ENCODE measurements around the gene KNDC1.

KNDC1 gene

GRCh38 chr10:133241501-133242205 lies 81.6 kb downstream of the KNDC1 start:
- no peak for DNase-seq (ENCODE audit: low read depth, low spot score)

DNA sequence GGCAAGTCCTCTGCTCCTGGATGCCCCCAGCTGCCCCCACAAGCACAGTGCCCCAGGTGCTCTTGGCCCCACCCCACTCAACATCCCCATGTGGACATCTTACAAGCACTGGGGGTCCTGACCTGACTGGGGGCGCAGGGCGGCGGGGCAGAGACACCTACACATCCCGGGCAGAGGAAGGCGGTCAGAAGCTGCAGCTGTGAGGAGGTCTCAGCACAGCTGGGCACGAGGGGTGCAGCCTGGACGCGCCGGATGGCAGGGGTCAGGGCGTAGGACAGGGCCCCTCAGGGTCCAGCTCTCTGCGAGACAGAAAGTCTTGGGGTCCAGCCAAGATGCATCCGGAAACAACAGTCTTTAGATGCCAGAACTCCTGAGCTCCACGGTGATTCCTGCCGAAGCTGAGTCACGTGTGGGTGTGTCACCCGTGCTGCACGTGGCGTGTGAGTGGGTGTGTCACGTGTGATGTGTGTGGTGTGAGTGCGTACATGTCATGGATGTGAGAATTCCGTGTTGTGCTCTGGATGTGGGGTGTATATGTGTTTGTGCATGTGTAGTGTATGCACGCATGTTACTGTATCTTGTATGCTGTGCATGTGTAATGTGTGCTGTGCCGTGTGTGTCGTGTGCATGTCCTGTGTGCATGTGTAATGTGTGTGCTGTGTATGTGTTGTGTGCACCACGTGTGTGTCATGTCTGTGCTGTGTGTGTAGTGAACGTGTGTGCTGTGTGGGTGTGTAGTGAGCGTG lies 82.8 kb downstream of the KNDC1 start:
- no peak for DNase-seq (ENCODE audit: low read depth, low spot score)

- no peak for DNase-seq (ENCODE audit: low read depth, low spot score)
Measured at GRCh38 chr10:133243593-133243992, 83.6 kb downstream of the KNDC1 start.

- DNase-seq (ENCODE audit: low read depth, low spot score), result no peak
Measured at GRCh38 chr10:133245439-133246235, 85.6 kb downstream of the KNDC1 start.

GRCh38 chr10:133246236-133246626 lies 86.2 kb downstream of the KNDC1 start:
- no peak for DNase-seq (ENCODE audit: low read depth, low spot score)

- DNase-seq (ENCODE audit: low read depth, low spot score), result no peak
Measured at GRCh38 chr10:133247681-133248333, 87.8 kb downstream of the KNDC1 start.

DNA sequence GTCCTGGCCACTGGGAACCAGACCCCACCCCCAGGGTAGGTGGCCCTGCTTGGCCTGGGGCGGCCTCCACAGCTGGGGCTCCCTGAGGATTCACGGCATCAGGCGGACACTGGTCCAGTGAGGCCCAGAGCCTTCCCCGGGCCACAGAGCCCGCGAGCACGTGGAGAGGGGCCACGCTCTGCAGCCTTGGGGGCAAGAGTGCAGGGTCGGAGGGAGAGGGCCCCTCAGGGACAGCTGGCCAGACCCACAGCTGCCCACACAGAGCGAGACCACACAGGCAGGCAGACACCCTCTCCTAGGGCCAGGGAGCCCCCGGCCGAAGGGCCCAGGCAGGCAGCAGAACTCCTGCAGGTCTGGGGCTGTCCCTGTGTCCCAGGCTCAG lies 88.3 kb downstream of the KNDC1 start:
- DNase-seq (ENCODE audit: low read depth, low spot score), result no peak

GRCh38 chr10:133249094-133249780 lies 89.2 kb downstream of the KNDC1 start:
- no peak for DNase-seq (ENCODE audit: low read depth, low spot score)

DNA sequence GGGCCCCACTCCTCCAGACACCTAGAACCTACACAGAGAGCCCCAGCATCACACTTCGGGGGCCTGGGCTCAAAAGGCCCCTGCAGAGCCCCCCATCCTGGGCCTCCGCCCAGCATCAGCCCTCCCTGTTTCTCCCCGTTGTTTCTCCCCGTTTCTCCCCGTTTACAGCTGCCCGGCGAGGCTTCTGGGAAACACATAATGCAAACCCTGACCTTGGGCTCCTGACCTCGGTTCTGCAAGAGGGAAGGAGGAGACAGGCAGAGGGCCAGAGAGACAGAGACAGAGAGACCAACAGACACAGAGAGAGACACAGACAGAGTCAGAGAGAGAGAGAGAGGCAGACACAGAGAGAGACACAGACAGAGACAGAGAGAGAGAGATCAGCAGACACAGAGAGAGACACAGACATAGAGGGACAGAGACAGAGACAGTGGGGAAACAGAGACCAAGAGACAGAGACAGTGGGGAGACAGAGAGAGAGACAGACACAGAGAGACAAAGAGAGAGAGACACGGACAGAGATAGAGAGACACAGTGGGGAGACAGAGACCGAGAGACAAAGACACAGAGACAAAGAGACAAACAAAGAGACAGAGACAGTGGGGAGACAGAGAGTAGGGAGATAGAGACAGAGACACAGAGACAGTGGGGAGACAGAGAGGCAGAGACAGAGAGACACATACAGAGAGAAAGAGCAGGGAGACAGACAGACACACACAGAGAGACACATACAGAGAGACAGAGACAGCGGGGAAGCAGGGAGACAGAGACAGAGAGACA lies 90.1 kb downstream of the KNDC1 start:
- no peak for DNase-seq (ENCODE audit: low read depth, low spot score)

DNA sequence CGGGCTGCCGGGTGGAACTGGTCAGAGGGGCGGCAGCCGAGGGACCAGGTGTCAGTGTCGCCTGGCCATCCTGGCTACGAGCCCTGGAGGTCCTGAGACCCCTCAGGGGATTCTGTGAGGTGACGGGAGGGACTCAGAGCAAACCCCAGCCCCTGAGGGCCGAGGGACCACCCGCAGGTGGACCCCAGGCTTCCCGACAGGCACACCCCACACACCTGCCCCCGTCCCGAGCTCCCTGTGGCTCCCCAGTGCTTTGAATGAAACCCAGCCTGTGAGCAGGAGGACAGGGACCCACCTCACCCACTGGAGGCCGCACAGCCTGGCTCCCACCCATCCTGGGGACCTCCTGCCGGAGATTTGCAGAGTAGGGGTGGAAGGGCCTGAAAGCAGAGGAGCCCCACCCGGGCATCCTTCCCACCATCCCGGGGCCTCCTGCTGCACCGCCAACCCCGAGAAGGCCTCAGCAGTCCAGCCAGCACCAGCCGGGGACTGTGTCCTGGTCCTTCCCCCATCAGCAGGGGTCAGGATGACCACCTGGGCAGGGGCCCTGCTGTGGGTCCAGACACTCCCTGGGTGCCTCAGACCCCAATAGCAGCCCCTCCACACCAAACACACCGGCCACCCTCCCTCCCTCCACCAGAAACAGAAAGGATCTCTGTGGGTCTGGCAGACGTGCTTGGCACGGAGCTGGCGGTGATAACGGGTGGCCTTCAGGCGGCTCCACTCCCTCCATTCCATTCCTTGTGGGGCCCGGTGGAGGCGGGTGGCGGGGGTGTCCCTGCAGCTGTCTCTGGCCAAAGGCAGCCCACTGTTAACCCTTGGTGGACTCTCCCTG lies 91.6 kb downstream of the KNDC1 start:
- DNase-seq (ENCODE audit: low read depth, low spot score), result no peak

- no peak for DNase-seq (ENCODE audit: low read depth, low spot score)
Measured at GRCh38 chr10:133252223-133252552, 92.2 kb downstream of the KNDC1 start.

GRCh38 chr10:133253361-133253955 lies 93.4 kb downstream of the KNDC1 start:
- DNase-seq (ENCODE audit: low read depth, low spot score), result no peak

- no peak for DNase-seq (ENCODE audit: low read depth, low spot score)
Measured at GRCh38 chr10:133254421-133255120, 94.6 kb downstream of the KNDC1 start.

DNA sequence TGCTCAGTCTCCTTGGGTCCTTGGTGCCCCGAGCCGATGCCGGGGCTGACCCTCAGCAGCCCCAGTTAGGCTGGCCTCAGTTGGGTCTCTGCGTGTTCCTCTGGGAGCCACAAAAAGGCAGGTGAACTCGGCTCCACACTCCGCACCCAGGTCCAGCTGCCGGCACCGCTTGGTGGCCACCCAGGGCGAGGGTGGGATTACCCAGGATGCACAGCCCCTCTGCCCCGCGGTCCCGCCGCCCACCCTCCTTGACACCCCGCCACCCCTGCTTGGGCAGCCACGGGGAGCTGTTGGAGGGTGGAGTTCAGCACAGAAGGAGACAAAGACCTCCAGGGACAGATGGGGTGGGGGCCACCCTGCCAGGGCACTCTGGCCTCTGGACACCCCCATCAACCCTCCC lies 95.3 kb downstream of the KNDC1 start:
- DNase-seq (ENCODE audit: low read depth, low spot score), result no peak

GRCh38 chr10:133257489-133258065 lies 97.6 kb downstream of the KNDC1 start:
- no peak for DNase-seq (ENCODE audit: low read depth, low spot score)

- DNase-seq (ENCODE audit: low read depth, low spot score), result no peak
Measured at GRCh38 chr10:133258066-133258817, 98.2 kb downstream of the KNDC1 start.

GRCh38 chr10:133258818-133259601 lies 99.0 kb downstream of the KNDC1 start:
- DNase-seq (ENCODE audit: low read depth, low spot score), result peak; percentile 49
